H1 (cell line): ENCODE measurements around the gene GMEB2. TPM values are rescaled to one million over a fixed set of nuclear protein-coding genes. Genes with fewer than 3 reads are reported as not detected.

Experiments used
- CTCF ChIA-PET: fragments of 300-600 bp; sonication (Branson Sonifier 250); formaldehyde crosslinking; loops from one replicate; lab custom pipeline; 2021; ENCODE audit not compliant: partially characterized antibody; lab: Charles Lee
- POLR2A ChIA-PET: fragments of 300-600 bp; sonication (Branson Sonifier 250); formaldehyde crosslinking; loops from one replicate; lab custom pipeline; 2021; ENCODE audit warnings: inconsistent platforms; ENCODE audit not compliant: partially characterized antibody; lab: Charles Lee
- DNase-seq, 2 experiments: peaks; one replicate each; pipeline versions ENCODE4 v3.0.0 to v3.0.0-alpha.2; 2010 to 2022; ENCODE audit warnings: low spot score in 2 of 2, low read depth in 1 of 2, mixed read lengths in 1 of 2
- FAIRE-seq: peaks from 2 replicates; lab custom pipeline; 2011; peaks lifted over from hg19 to GRCh38; lab: Jason Lieb, UNC
- H2AFZ ChIP-seq: 2 replicates; pipeline ENCODE4 v1.8.1; 2012; ENCODE audit warnings: low read length, inconsistent platforms
- H2AK5ac ChIP-seq: 2 replicates; pipeline ENCODE4 v1.6.1; 2013; ENCODE audit warnings: low read depth, low read length
- H2BK120ac ChIP-seq: replicated peaks from 2 replicates; pipeline ENCODE3; 2013; ENCODE audit warnings: low read depth, low read length, inconsistent platforms
- H2BK12ac ChIP-seq: 2 replicates; pipeline ENCODE4 v1.6.1; 2013; ENCODE audit warnings: low read depth, low read length
- H2BK15ac ChIP-seq: 2 replicates; pipeline ENCODE4 v1.6.1; 2013; ENCODE audit warnings: low read length
- H2BK20ac ChIP-seq: 2 replicates; pipeline ENCODE4 v1.6.1; 2013; ENCODE audit warnings: low read length
- H2BK5ac ChIP-seq: 2 replicates; pipeline ENCODE4 v1.6.1; 2013; ENCODE audit warnings: low read depth, low read length
- H3K14ac ChIP-seq: 2 replicates; pipeline ENCODE4 v1.6.1; 2013; ENCODE audit warnings: inconsistent platforms; ENCODE audit not compliant: insufficient read length
- H3K18ac ChIP-seq: 2 replicates; pipeline ENCODE4 v1.6.1; 2013; ENCODE audit warnings: low read length; ENCODE audit errors: extremely low read depth
- H3K23ac ChIP-seq: 2 replicates; pipeline ENCODE4 v1.6.1; 2013; ENCODE audit warnings: inconsistent platforms; ENCODE audit not compliant: insufficient read length
- H3K23me2 ChIP-seq: 2 replicates; pipeline ENCODE4 v1.6.1; 2013; ENCODE audit warnings: low read depth, low read length
- H3K27ac ChIP-seq: 2 replicates; pipeline ENCODE4 v1.6.1; 2011; ENCODE audit warnings: low read depth, low read length, inconsistent platforms
- H3K27me3 ChIP-seq, 4 experiments: replicated peaks in 1 of 4; 1 replicate in 1 of 4; 2 replicates in 3 of 4; pipeline versions ENCODE4 v1.6.1 to v1.8.1; 2011 to 2013; ENCODE audit warnings: low read length in 3 of 4, mild to moderate bottlenecking in 3 of 4, inconsistent platforms in 2 of 4, mixed read lengths in 2 of 4, moderate library complexity in 1 of 4; ENCODE audit not compliant: control insufficient read depth in 3 of 4, insufficient read depth in 3 of 4; ENCODE audit errors: extremely low read depth in 1 of 4
- H3K36me3 ChIP-seq, 4 experiments: 2 replicates each; pipeline versions ENCODE4 v1.6.1 to v1.8.1; 2011 to 2013; ENCODE audit warnings: mild to moderate bottlenecking in 4 of 4, low read length in 3 of 4, moderate library complexity in 2 of 4, control low read depth in 1 of 4, inconsistent platforms in 1 of 4; ENCODE audit not compliant: insufficient read depth in 4 of 4, control insufficient read depth in 2 of 4
- H3K4ac ChIP-seq: replicated peaks from 2 replicates; pipeline ENCODE3; 2013; ENCODE audit warnings: low read length, low read depth, mixed read lengths, inconsistent platforms; ENCODE audit not compliant: insufficient read length
- H3K4me1 ChIP-seq, 4 experiments: replicated peaks in 1 of 4; 1 replicate in 1 of 4; 2 replicates in 3 of 4; pipeline versions ENCODE4 v1.6.1 to v1.8.1; 2011 to 2013; ENCODE audit warnings: low read length in 3 of 4, inconsistent platforms in 2 of 4, mixed read lengths in 1 of 4; ENCODE audit not compliant: insufficient read depth in 4 of 4, control insufficient read depth in 3 of 4
- H3K4me2 ChIP-seq, 2 experiments: 2 replicates each; pipeline versions ENCODE4 v1.6.1 to v1.8.1; 2011 to 2013; ENCODE audit warnings: low read depth in 2 of 2, low read length in 2 of 2, control low read depth in 1 of 2, inconsistent platforms in 1 of 2, mild to moderate bottlenecking in 1 of 2; ENCODE audit not compliant: insufficient read depth in 1 of 2
- H3K4me3 ChIP-seq, 4 experiments: fragments of 200-600, 300-600 bp in 1 of 4; sonication (generic), shearing (Covaris generic), sonication (Bioruptor Twin) in 1 of 4; 2 replicates each; pipeline versions ENCODE4 v1.5.1 to v1.8.1; 2011 to 2016; ENCODE audit warnings: low read length in 4 of 4, low read depth in 3 of 4, control low read depth in 2 of 4, inconsistent platforms in 2 of 4, mild to moderate bottlenecking in 2 of 4, mixed read lengths in 1 of 4, moderate library complexity in 1 of 4; ENCODE audit not compliant: insufficient read depth in 2 of 4; ENCODE audit errors: extremely low read depth in 1 of 4
- H3K56ac ChIP-seq: replicated peaks from 2 replicates; pipeline ENCODE3; 2013; ENCODE audit warnings: low read depth, mild to moderate bottlenecking, mixed read lengths, low read length, inconsistent platforms; ENCODE audit not compliant: insufficient read length
- H3K79me1 ChIP-seq: 2 replicates; pipeline ENCODE4 v1.6.1; 2013; ENCODE audit warnings: low read depth, low read length, control low read depth
- H3K79me2 ChIP-seq, 2 experiments: 2 replicates each; pipeline versions ENCODE4 v1.6.1 to v1.8.1; 2012 to 2013; ENCODE audit warnings: low read length in 2 of 2, mild to moderate bottlenecking in 2 of 2, inconsistent platforms in 1 of 2; ENCODE audit not compliant: insufficient read depth in 2 of 2, control insufficient read depth in 1 of 2
- H3K9ac ChIP-seq, 4 experiments: replicated peaks in 1 of 4; 1 replicate in 1 of 4; 2 replicates in 3 of 4; pipeline versions ENCODE4 v1.6.1 to v1.8.1; 2011 to 2013; ENCODE audit warnings: low read depth in 3 of 4, low read length in 3 of 4, control low read depth in 2 of 4, mild to moderate bottlenecking in 2 of 4, moderate library complexity in 2 of 4, inconsistent platforms in 1 of 4; ENCODE audit errors: extremely low read depth in 1 of 4
- H3K9me3 ChIP-seq, 2 experiments: 2 replicates each; pipeline versions ENCODE4 v1.6.1 to v1.8.1; 2012 to 2013; ENCODE audit warnings: mild to moderate bottlenecking in 2 of 2, moderate library complexity in 2 of 2, control low read depth in 1 of 2, inconsistent platforms in 1 of 2, low read depth in 1 of 2, low read length in 1 of 2, mixed read lengths in 1 of 2; ENCODE audit not compliant: insufficient read depth in 2 of 2
- H4K20me1 ChIP-seq, 2 experiments: replicated peaks in 1 of 2; 2 replicates each; pipeline versions ENCODE3 to v1.8.1; 2011 to 2013; ENCODE audit warnings: inconsistent platforms in 2 of 2, low read length in 2 of 2, mild to moderate bottlenecking in 1 of 2; ENCODE audit not compliant: insufficient read depth in 2 of 2, control insufficient read depth in 1 of 2
- H4K5ac ChIP-seq: 2 replicates; pipeline ENCODE4 v1.6.1; 2013; ENCODE audit warnings: low read length, low read depth, mixed read lengths, inconsistent platforms; ENCODE audit not compliant: insufficient read length
- H4K8ac ChIP-seq: 2 replicates; pipeline ENCODE4 v1.8.0; 2013; ENCODE audit warnings: mild to moderate bottlenecking, moderate library complexity, low read length, inconsistent platforms; ENCODE audit not compliant: insufficient read depth; ENCODE audit errors: extremely low read depth
- H4K91ac ChIP-seq: replicated peaks from 2 replicates; pipeline ENCODE3; 2013; ENCODE audit warnings: low read length, mixed read lengths, inconsistent platforms; ENCODE audit not compliant: insufficient read length
- BCL11A ChIP-seq, 2 experiments: IDR thresholded peaks; one replicate each; pipeline ENCODE4 v1.6.1; 2011; ENCODE audit warnings: low read depth in 2 of 2, low read length in 2 of 2, mild to moderate bottlenecking in 2 of 2
- KDM5A ChIP-seq: fragments of 200-600 bp; IDR thresholded peaks from 2 replicates; pipeline ENCODE4 v1.7.1; 2012; ENCODE audit warnings: mild to moderate bottlenecking, low read length, inconsistent platforms, mixed read lengths
- SAP30 ChIP-seq: fragments of 300-600 bp; sonication (generic); IDR thresholded peaks from 2 replicates; pipeline ENCODE4 v1.7.1; 2012; ENCODE audit warnings: low read length, moderate library complexity, mild to moderate bottlenecking, inconsistent platforms; ENCODE audit not compliant: insufficient read depth, insufficient replicate concordance
- SP2 ChIP-seq: IDR thresholded peaks from 2 replicates; pipeline ENCODE4 v1.6.1; 2012; ENCODE audit warnings: mild to moderate bottlenecking, low read length, inconsistent platforms
- TAF1 ChIP-seq: IDR thresholded peaks from 2 replicates; pipeline ENCODE4 v1.6.1; 2011; ENCODE audit warnings: mild to moderate bottlenecking, low read depth, low read length
- YY1 ChIP-seq: IDR thresholded peaks from 2 replicates; pipeline ENCODE4 v1.6.1; 2011; ENCODE audit warnings: low read depth, mild to moderate bottlenecking, low read length
- WGBS, 2 experiments: shearing (Covaris generic) in 1 of 2; methylation state at CpG; one replicate each; pipeline versions ENCODE4 v1.1.6 to v1.1.7; 2013 to 2015; ENCODE audit warnings: low lambda C conversion rate in 2 of 2, mixed read lengths in 2 of 2, inconsistent platforms in 1 of 2, low coverage in 1 of 2, missing lambda C conversion rate in 1 of 2; ENCODE audit not compliant: insufficient replicate concordance in 2 of 2, insufficient coverage in 1 of 2, insufficient read length in 1 of 2; ENCODE audit errors: extremely low coverage in 1 of 2, missing lambda C conversion rate in 1 of 2; 5-methylcytosine and 5-hydroxymethylcytosine counted together
- polyA plus RNA-seq, 7 experiments: library from polyadenylated mRNA; depleted of rRNA in 3 of 7; stranded (reverse) in 5 of 7; unstranded in 2 of 7; fragments of >200 nt in 5 of 7; fragments of 200-250 nt in 2 of 7; gene quantifications; 1 replicate in 5 of 7; 2 replicates in 1 of 7; 4 replicates in 1 of 7; pipeline versions ENCODE4 v1.2.1 to v1.2.3, GENCODE V29; 2011 to 2013; ENCODE audit warnings: missing spikeins in 2 of 7, mixed read lengths in 2 of 7
- total RNA-seq: library from RNA; stranded (reverse); fragmentation: NEBNext Ultra II Directional; extraction: Animal tissue kit (Norgen Biotek cat#: 25700); gene quantifications from 2 replicates; pipeline ENCODE4 v1.2.1, GENCODE V29; 2021

GMEB2 gene
- total and polyA plus RNA-seq, 2 of the 8 experiments (the other 6 are each of a cell fraction or from before 2014, with no cell fraction given) = 12.9 to 14.2 TPM

- H3K56ac ChIP-seq = no peak overlapping the region
- peaks cover 0 to 9% of the 10 kb centered on the region in 2 experiments; a peak in 1 of 4 replicates for H3K79me2 ChIP-seq
- no peak overlapping the region for H3K14ac ChIP-seq
- no peak overlapping the region for H3K4ac ChIP-seq
- H3K18ac ChIP-seq = no peak overlapping the region
- H3K23me2 ChIP-seq = peaks cover 11% of the 10 kb centered on the region
- H2BK15ac ChIP-seq = no peak overlapping the region
- peaks cover 3 to 4% of the 10 kb centered on the region in 2 experiments for H4K20me1 ChIP-seq
- TF ChIP-seq YY1 (no peak), SAP30 (peak; percentile 56), BCL11A (IDR thresholded peaks at IDR 0.05; ENCODE audit: low read depth in 2 of 2, low read length in 2 of 2) (no peak), TAF1 (no peak), SP2 (no peak), KDM5A (no peak)
- peaks cover 0 to 15% (median 4%) of the 10 kb centered on the region in 4 experiments; a peak in 4 of 8 replicates for H3K36me3 ChIP-seq
- no peaks in the 10 kb centered on the region for H3K27me3 ChIP-seq
- H3K4me1 ChIP-seq = peaks cover 0 to 16% (median 14%) of the 10 kb centered on the region in 4 experiments; a peak in 6 of 7 replicates
- no peak overlapping the region; the same call in 1 of the 2 replicates for H2BK5ac ChIP-seq
- no peak overlapping the region for H2BK20ac ChIP-seq
- H3K79me1 ChIP-seq = no peaks in the 10 kb centered on the region; the same call in 1 of the 2 replicates
- H4K8ac ChIP-seq = peak overlapping the region; percentile 66; the same call in 1 of the 2 replicates
- ChIA-PET POLR2A (interaction anchor here (0.5 to 1.9 kb wide), 16 partner anchors 10 to 392 kb away, joined by 3 to 15 read pairs (median 4); partner anchors contain the start of genes ARFRP1, PPDPF, TNFRSF6B and TPD52L2), CTCF (interaction anchor here (1.0 to 1.3 kb wide), 3 partner anchors 21 to 114 kb away, joined by 3 read pairs; no protein-coding TSS in a partner anchor)
- no peak overlapping the region for H2BK120ac ChIP-seq
- peak overlapping the region; percentile 75 to 96 (median 84) for H3K4me3 ChIP-seq
- 8% methylated on average over 23 of the region's 25 CpGs; no CpG with 5 or more reads in 1 of the 2 experiments for WGBS, 2 experiments
- H3K23ac ChIP-seq = no peak overlapping the region
- no peaks in the 10 kb centered on the region for H3K9me3 ChIP-seq
- no peak overlapping the region for H4K5ac ChIP-seq
- H2BK12ac ChIP-seq = 0 out of 2 replicates have a peak overlapping the region, but pooled peaks have one; percentile 27
- FAIRE-seq (no peak), DNase-seq (no peak)
- H3K27ac ChIP-seq = no peak overlapping the region
- H3K9ac ChIP-seq = peak overlapping the region in 3 of 4 experiments; percentile 1 to 44 (median 20); a peak in 4 of 7 replicates
- H2AK5ac ChIP-seq = no peak overlapping the region
- no peak overlapping the region for H4K91ac ChIP-seq
- H2AFZ ChIP-seq = peak overlapping the region; percentile 63; the same call in 1 of the 2 replicates
- peak overlapping the region; percentile 76 to 81 for H3K4me2 ChIP-seq
Observed at GRCh38 chr20:63658749-63659187, 31.9 kb upstream of the GMEB2 start.
